GM18909 (cell line): ENCODE data around the gene SEPTIN10.
A peak's percentile ranks its signal among the peaks of the same experiment; 100 is the strongest.

Experiments
- ATAC-seq: cut with Tn5 transposase; IDR thresholded peaks from one replicate; pipeline ENCODE4 v1.9.1; 2021; ENCODE audit warnings: mild to moderate bottlenecking; ENCODE audit not compliant: unreplicated experiment, poor library complexity

The SEPTIN10 gene

GRCh38 chr2:109507828-109508227 is 105.9 kb downstream of the SEPTIN10 start:
- ATAC-seq: no peak

DNA sequence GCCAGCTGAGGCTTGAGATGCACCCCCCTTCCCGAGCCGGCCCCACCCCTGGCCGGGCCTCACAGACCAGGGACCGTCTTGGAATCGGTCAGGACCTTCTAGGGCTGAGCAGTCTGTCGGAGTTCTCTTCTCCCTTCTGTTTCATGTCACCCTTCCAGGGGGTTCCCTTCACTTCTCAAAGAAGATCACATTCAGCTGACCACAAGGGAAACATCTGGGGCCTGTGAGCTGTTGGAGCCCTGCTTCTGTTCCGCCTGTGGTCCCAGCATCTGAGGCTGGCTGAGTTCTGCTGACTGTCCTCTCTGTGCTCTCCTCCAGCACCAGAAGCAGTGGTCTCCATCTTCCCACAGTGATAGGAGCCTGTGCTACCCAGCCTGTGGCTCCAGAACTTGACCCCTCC is 106.5 kb downstream of the SEPTIN10 start:
- peak; percentile 44 for ATAC-seq

GRCh38 chr2:109503191-109503590 is 110.6 kb downstream of the SEPTIN10 start:
- no peak for ATAC-seq

DNA sequence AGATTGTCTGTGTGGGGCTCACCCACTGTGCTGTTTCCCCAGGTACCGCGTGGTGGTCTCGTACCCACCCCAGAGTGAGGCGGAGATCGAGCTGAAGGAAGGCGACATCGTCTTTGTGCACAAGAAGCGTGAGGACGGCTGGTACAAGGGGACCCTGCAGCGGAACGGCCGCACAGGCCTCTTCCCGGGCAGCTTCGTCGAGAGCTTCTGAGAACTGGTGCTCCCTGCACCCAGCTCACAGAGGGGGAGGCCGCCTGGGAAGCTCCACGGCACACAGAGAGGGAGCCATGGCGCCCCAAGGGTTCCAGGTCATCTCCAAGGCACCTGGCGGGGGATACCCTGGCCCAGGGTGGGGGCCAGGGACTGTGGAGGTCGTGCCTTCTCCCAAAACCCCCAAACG is 112.3 kb downstream of the SEPTIN10 start:
- no peak for ATAC-seq

DNA sequence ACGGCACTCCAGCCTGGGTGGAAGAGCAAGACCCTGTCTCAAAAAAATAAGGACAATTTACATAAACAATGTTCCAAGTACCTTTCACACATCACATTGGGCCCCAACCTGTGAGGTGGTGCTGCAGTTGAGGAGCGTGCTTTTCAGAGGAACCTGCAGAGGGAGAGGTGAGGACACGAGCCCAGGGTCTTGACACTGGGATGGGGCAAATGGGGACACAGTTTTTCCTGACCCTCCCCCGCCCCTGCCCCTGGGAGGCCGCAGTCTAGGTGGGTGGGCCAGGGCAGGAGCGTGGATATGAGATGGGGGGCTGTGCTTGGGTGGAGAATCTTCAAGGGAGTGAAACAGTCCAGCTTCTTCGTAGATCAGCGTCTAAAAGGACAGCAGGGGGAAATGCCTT is 112.9 kb downstream of the SEPTIN10 start:
- no peak for ATAC-seq

DNA sequence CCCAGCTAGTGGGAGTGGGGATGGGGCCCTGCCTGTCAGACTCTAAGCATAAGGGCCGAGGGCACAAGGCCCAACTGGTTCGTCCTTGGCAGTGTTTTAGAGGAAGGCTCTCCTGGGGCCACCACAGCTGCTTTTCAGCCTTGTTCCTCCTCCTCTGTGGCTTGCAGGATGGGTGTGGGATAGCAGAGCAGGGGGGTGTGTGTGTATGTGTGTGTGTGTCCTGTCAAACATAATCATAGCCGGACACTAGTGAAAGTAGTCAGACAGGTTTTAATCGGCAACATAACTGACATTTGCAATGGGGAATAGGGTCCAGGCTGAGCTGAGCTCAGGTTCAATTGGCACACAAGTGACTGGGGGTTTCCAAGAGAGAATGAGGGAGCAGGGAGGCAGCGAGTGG is 114.2 kb downstream of the SEPTIN10 start:
- no peak for ATAC-seq

GRCh38 chr2:109498906-109499305 is 114.9 kb downstream of the SEPTIN10 start:
- ATAC-seq: no peak

- ATAC-seq: no peak
Measured at GRCh38 chr2:109497911-109498870, 115.6 kb downstream of the SEPTIN10 start.

DNA sequence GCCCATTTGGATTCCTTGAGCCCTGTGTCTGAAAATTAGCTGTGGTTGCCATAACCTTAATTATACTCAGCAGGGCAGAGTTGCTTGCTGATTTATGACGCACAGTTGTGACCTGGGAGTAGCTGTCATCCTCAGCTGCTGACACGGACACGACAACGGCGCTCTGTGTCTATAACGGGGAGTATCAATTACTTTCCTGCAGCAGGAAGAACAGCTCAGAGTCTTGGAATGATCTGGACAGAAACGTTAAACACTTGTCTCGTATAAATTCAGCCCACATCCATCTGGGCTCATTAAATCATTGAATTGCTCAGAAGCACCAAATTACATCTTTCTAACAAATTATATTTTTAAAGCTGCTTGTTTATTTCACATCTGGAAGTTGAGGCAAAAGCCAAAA is 116.3 kb downstream of the SEPTIN10 start:
- no peak for ATAC-seq

- no peak for ATAC-seq
Measured at GRCh38 chr2:109494351-109494750, 119.4 kb downstream of the SEPTIN10 start.

DNA sequence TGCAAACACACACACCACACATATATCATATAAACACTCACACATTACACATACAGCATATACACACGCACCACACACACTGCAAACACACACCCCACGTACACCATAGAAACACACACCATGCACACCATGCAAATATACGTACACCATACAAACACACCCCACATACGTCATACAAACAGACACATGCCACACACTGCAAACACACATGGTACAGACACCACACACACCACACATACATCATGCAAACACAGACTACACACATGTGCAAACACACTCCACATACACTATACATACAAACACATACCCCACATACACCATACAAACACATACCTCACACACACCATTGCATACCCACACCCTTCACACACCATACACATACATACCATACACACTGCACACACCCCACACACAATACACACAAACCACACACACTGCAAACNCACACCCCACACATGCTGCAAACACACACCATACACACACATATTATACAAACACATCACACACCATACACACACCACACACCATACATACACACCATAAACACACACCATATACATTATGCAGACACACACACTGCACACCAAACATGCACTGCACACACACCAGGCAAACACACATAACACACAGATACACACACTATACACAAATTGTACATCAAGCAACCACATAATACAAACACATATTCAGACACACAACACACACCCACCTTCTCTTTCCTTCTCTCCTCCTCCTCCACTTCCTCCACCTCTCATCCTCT is 120.4 kb downstream of the SEPTIN10 start:
- no peak for ATAC-seq
